Mesenteric fat pad (tissue), 1 donor: Measurements from ENCODE around the gene C11orf97. TPM values are rescaled to one million over a fixed set of nuclear protein-coding genes. Genes with fewer than 3 reads are reported as not detected.
"Not testable (repeated sequence)": the region's sequence is repeated elsewhere in the genome, so short reads cannot be mapped to it uniquely, and the experiment has no call there.

Experiments used
- DNase-seq: peaks from one replicate; pipeline ENCODE4 v3.0.0-alpha.2; 2020; ENCODE audit warnings: low spot score
- microRNA-seq: library from miRNA; unstranded; fragments of <30 nt; microRNA quantifications from one replicate; pipeline ENCODE4 v1.2.0, GENCODE V29; 2020; ENCODE audit warnings: borderline number of aligned reads
- total RNA-seq: library from RNA; stranded (reverse); fragmentation: NEBNext Ultra II Directional; extraction: Animal tissue kit (Norgen Biotek cat#: 25700); gene quantifications from one replicate; pipeline ENCODE4 v1.2.1, GENCODE V29; 2021
- donor health status: DM: yes; HTN: yes; CAD: no.

C11orf97 gene
- total RNA-seq, 1 donor from 2014 or later = not detected

- DNase-seq = no peak
Observed at GRCh38 chr11:94557421-94557820, 45.2 kb downstream of the C11orf97 start.

GRCh38 chr11:94557992-94558391 lies 45.7 kb downstream of the C11orf97 start:
- DNase-seq = no peak

- no peak for DNase-seq
Observed at GRCh38 chr11:94558468-94558867, 46.2 kb downstream of the C11orf97 start.

GRCh38 chr11:94558932-94559331 lies 46.7 kb downstream of the C11orf97 start:
- DNase-seq = no peak

GRCh38 chr11:94559361-94559760 lies 47.1 kb downstream of the C11orf97 start:
- DNase-seq = no peak

GRCh38 chr11:94560834-94561233 lies 48.6 kb downstream of the C11orf97 start:
- no peak for DNase-seq

- DNase-seq = no peak
Observed at GRCh38 chr11:94563176-94563847, 51.1 kb downstream of the C11orf97 start.

- DNase-seq = no peak
Observed at GRCh38 chr11:94563848-94564467, 51.7 kb downstream of the C11orf97 start.

GRCh38 chr11:94567181-94567670 lies 55.0 kb downstream of the C11orf97 start, which contains the start of gene PIWIL4:
Gene PIWIL4 (plus strand): TSS chr11:94567368. CDS start chr11:94567519, 151 bp downstream.
- no peak for DNase-seq

- no peak for DNase-seq
Observed at GRCh38 chr11:94568200-94568599, 55.9 kb downstream of the C11orf97 start.

GRCh38 chr11:94568717-94569116 lies 56.5 kb downstream of the C11orf97 start:
- no peak for DNase-seq

- DNase-seq = not testable (repeated sequence)
Observed at GRCh38 chr11:94572975-94573374, 60.7 kb downstream of the C11orf97 start.

GRCh38 chr11:94574193-94574961 lies 62.1 kb downstream of the C11orf97 start:
- no peak for DNase-seq

- DNase-seq = no peak
Observed at GRCh38 chr11:94576306-94576705, 64.0 kb downstream of the C11orf97 start.

- no peak for DNase-seq
Observed at GRCh38 chr11:94577841-94578240, 65.6 kb downstream of the C11orf97 start.

Small RNAs within 50 kb of the gene (microRNA-seq; reads per million reads assigned to microRNA genes)
- gene MIR548L = 2.2 reads per million

Other genes with a start within 250 kb of the C11orf97 start
- not detected for gene IZUMO1R, start 207.9 kb upstream of the C11orf97 start, total RNA-seq
- not detected for gene GPR83, start 111.0 kb upstream of the C11orf97 start, total RNA-seq
- gene MRE11, start 18.6 kb upstream of the C11orf97 start, total RNA-seq = 14.1 TPM
- 10.1 TPM for gene ANKRD49, start 18.5 kb upstream of the C11orf97 start, total RNA-seq
- 5.5 TPM for gene FUT4, start 31.5 kb downstream of the C11orf97 start, total RNA-seq
- 1.5 TPM for gene PIWIL4, start 54.9 kb downstream of the C11orf97 start, total RNA-seq